GM23248 (cell line): ENCODE results near the gene ANKS3.

Source experiments
- EZH2 ChIP-seq: fragments of 200-600 bp; sonication (generic); IDR thresholded peaks from 2 replicates; pipeline ENCODE4 v1.6.1; 2018; ENCODE audit warnings: antibody characterized with exemption, mild to moderate bottlenecking; ENCODE audit not compliant: insufficient read depth, poor library complexity, severe bottlenecking
- EZH2phosphoT487 ChIP-seq: fragments of 200-600 bp; sonication (generic); IDR thresholded peaks from 2 replicates; pipeline ENCODE4 v1.6.1; 2018; ENCODE audit warnings: antibody characterized with exemption, moderate library complexity, mild to moderate bottlenecking, low read depth; ENCODE audit not compliant: insufficient read depth

GRCh38 chr16:4704491-4704890 lies 29.6 kb downstream of the ANKS3 start:
- TF ChIP-seq EZH2: no peak
- TF ChIP-seq EZH2phosphoT487: no peak
